Natural killer cell treated with Interleukin-12 subunit alpha and Interleukin-12 subunit beta and Interleukin-15 and Interleukin-18, amount 100 ng/mL, for 72 hours (primary cell): Measurements from ENCODE around the gene TMEM234. TPM values are rescaled to one million over a fixed set of nuclear protein-coding genes. Genes with fewer than 3 reads are reported as not detected.
A peak's percentile ranks its signal among the peaks of the same experiment; 100 is the strongest.

Experiments used
- ATAC-seq, 2 donors: fragments of 150-1000 bp; cut with Tn5 transposase in 1 of 2; sonication (Bioruptor Pico), chemical (Tn5 transposase) in 1 of 2; 2 replicates each; pipeline ENCODE4 v1.10.0; 2021
- DNase-seq: peaks from one replicate; pipeline ENCODE4 v3.0.0; 2022; ENCODE audit warnings: low spot score
- H3K27ac Mint-ChIP-seq, 2 donors: 1 replicate in 1 of 2; 2 replicates in 1 of 2; pipeline ENCODE4 v1.8.0; 2022; ENCODE audit warnings: mixed read lengths in 2 of 2, mild to moderate bottlenecking in 1 of 2, moderate library complexity in 1 of 2
- H3K27me3 Mint-ChIP-seq, 2 donors: 1 replicate in 1 of 2; 2 replicates in 1 of 2; pipeline ENCODE4 v1.8.0; 2022; ENCODE audit warnings: mixed read lengths in 2 of 2
- H3K36me3 Mint-ChIP-seq: one replicate; pipeline ENCODE4 v1.8.0; 2022; ENCODE audit warnings: mixed read lengths
- H3K4me1 Mint-ChIP-seq, 2 donors: 1 replicate in 1 of 2; 2 replicates in 1 of 2; pipeline ENCODE4 v1.8.0; 2022; ENCODE audit warnings: low read depth in 2 of 2, mixed read lengths in 2 of 2, mild to moderate bottlenecking in 1 of 2
- H3K4me3 Mint-ChIP-seq: one replicate; pipeline ENCODE4 v1.8.0; 2022; ENCODE audit warnings: mixed read lengths
- H3K9me3 Mint-ChIP-seq: 2 replicates; pipeline ENCODE4 v1.8.0; 2022; ENCODE audit warnings: mixed read lengths
- total RNA-seq, 2 donors: library from RNA; stranded (reverse); gene quantifications; one replicate each; pipeline ENCODE4 v1.2.3, GENCODE V29; 2022

TMEM234 gene
- total RNA-seq, 2 donors from 2014 or later, result 15.6 to 15.8 TPM

GRCh38 chr1:32186077-32186476 is 36.1 kb downstream of the TMEM234 start:
- ATAC-seq, result no peak
- no peaks in the 10 kb centered on the region for H3K27me3 Mint-ChIP-seq
- DNase-seq, result no peak
- peak overlapping the region; percentile 50 for H3K4me3 Mint-ChIP-seq
- peaks cover 38 to 41% of the 10 kb centered on the region in 2 donors for H3K4me1 Mint-ChIP-seq
- H3K36me3 Mint-ChIP-seq, result peaks cover 44% of the 10 kb centered on the region
- peak overlapping the region; percentile 55 to 65 for H3K27ac Mint-ChIP-seq
- no peaks in the 10 kb centered on the region for H3K9me3 Mint-ChIP-seq

GRCh38 chr1:32184650-32185049 is 37.5 kb downstream of the TMEM234 start:
- peak overlapping the region; percentile 70 for H3K4me3 Mint-ChIP-seq
- no peak overlapping the region for H3K27ac Mint-ChIP-seq

GRCh38 chr1:32182060-32182459 is 40.1 kb downstream of the TMEM234 start:
- H3K36me3 Mint-ChIP-seq, result peaks cover 42% of the 10 kb centered on the region
- no peaks in the 10 kb centered on the region for H3K9me3 Mint-ChIP-seq
- ATAC-seq (no peak), DNase-seq (no peak)
- H3K4me3 Mint-ChIP-seq, result peak overlapping the region; percentile 65
- peak overlapping the region in 1 of 2 donors; percentile 99 for H3K27ac Mint-ChIP-seq
- no peaks in the 10 kb centered on the region for H3K27me3 Mint-ChIP-seq
- peaks cover 52 to 55% of the 10 kb centered on the region in 2 donors for H3K4me1 Mint-ChIP-seq

More at GRCh38 chr1:32184650-32185049, 37.5 kb downstream of the TMEM234 start:
- DNase-seq, result no peak
- ATAC-seq, result no peak
- Mint-ChIP-seq H3K4me1 (peaks cover 49 to 52% of the 10 kb centered on the region in 2 donors), H3K27me3 (no peaks in the 10 kb centered on the region), H3K36me3 (peaks cover 51% of the 10 kb centered on the region), H3K9me3 (no peaks in the 10 kb centered on the region)

- H3K4me1 Mint-ChIP-seq, result peaks cover 50 to 54% of the 10 kb centered on the region in 2 donors
- no peaks in the 10 kb centered on the region for H3K27me3 Mint-ChIP-seq
- ATAC-seq (no peak), DNase-seq (no peak)
- peak overlapping the region; percentile 88 for H3K4me3 Mint-ChIP-seq
- no peaks in the 10 kb centered on the region for H3K9me3 Mint-ChIP-seq
- H3K36me3 Mint-ChIP-seq, result peaks cover 40% of the 10 kb centered on the region
- peak overlapping the region; percentile 98 to 99 for H3K27ac Mint-ChIP-seq
Measured at GRCh38 chr1:32181563-32181962, 40.6 kb downstream of the TMEM234 start.

- peak overlapping the region; percentile 88 for H3K4me3 Mint-ChIP-seq
- H3K27ac Mint-ChIP-seq, result peak overlapping the region; percentile 98 to 99
- no peaks in the 10 kb centered on the region for H3K9me3 Mint-ChIP-seq
- H3K27me3 Mint-ChIP-seq, result no peaks in the 10 kb centered on the region
- H3K36me3 Mint-ChIP-seq, result peaks cover 35% of the 10 kb centered on the region
- peaks cover 45 to 49% of the 10 kb centered on the region in 2 donors for H3K4me1 Mint-ChIP-seq
- DNase-seq (no peak), ATAC-seq (no peak)
Measured at GRCh38 chr1:32181065-32181464, 41.1 kb downstream of the TMEM234 start.

- peaks cover 31% of the 10 kb centered on the region for H3K36me3 Mint-ChIP-seq
- no peak for DNase-seq
Measured at GRCh38 chr1:32180186-32181060, 41.7 kb downstream of the TMEM234 start.

GRCh38 chr1:32179443-32180185 is 42.5 kb downstream of the TMEM234 start, which contains the start of gene TXLNA:
TXLNA (plus strand) TSS chr1:32179675; CDS start chr1:32180346, 671 bp downstream.
- peaks cover 37 to 42% of the 10 kb centered on the region in 2 donors for H3K4me1 Mint-ChIP-seq
- H3K27me3 Mint-ChIP-seq, result no peaks in the 10 kb centered on the region
- DNase-seq (peak; percentile 97), ATAC-seq (peak; percentile 93 to 95)
- H3K27ac Mint-ChIP-seq, result peak within 1 kb of the TSS; percentile 98 to 99
- peak within 1 kb of the TSS; percentile 88 for H3K4me3 Mint-ChIP-seq
- no peaks in the 10 kb centered on the region for H3K9me3 Mint-ChIP-seq
- peaks cover 25% of the 10 kb centered on the region for H3K36me3 Mint-ChIP-seq

More at GRCh38 chr1:32180186-32181060, 41.7 kb downstream of the TMEM234 start:
- peak overlapping the region; percentile 98 to 99 for H3K27ac Mint-ChIP-seq
- H3K27me3 Mint-ChIP-seq, result no peaks in the 10 kb centered on the region
- H3K9me3 Mint-ChIP-seq, result no peaks in the 10 kb centered on the region
- peak; percentile 3 to 43 for ATAC-seq
- H3K4me3 Mint-ChIP-seq, result peak overlapping the region; percentile 88
- H3K4me1 Mint-ChIP-seq, result peaks cover 41 to 46% of the 10 kb centered on the region in 2 donors

- ATAC-seq, result no peak
- no peaks in the 10 kb centered on the region for H3K27me3 Mint-ChIP-seq
- no peak for DNase-seq
- peaks cover 20% of the 10 kb centered on the region for H3K36me3 Mint-ChIP-seq
- H3K4me1 Mint-ChIP-seq, result peaks cover 32 to 37% of the 10 kb centered on the region in 2 donors
- peak overlapping the region; percentile 88 for H3K4me3 Mint-ChIP-seq
- no peaks in the 10 kb centered on the region for H3K9me3 Mint-ChIP-seq
- H3K27ac Mint-ChIP-seq, result peak overlapping the region; percentile 98 to 99
Measured at GRCh38 chr1:32179193-32179442, 43.0 kb downstream of the TMEM234 start.

- H3K27ac Mint-ChIP-seq, result peak overlapping the region; percentile 98 to 99
- ATAC-seq, result no peak
- H3K9me3 Mint-ChIP-seq, result no peaks in the 10 kb centered on the region
- H3K4me3 Mint-ChIP-seq, result peak overlapping the region; percentile 88
- H3K4me1 Mint-ChIP-seq, result peaks cover 28 to 33% of the 10 kb centered on the region in 2 donors
- H3K36me3 Mint-ChIP-seq, result peaks cover 17% of the 10 kb centered on the region
- H3K27me3 Mint-ChIP-seq, result no peaks in the 10 kb centered on the region
- DNase-seq, result no peak
Measured at GRCh38 chr1:32178380-32179192, 43.6 kb downstream of the TMEM234 start.

- no peaks in the 10 kb centered on the region for H3K27me3 Mint-ChIP-seq
- ATAC-seq, result no peak
- no peak overlapping the region for H3K4me3 Mint-ChIP-seq
- H3K36me3 Mint-ChIP-seq, result peaks cover 15% of the 10 kb centered on the region
- H3K4me1 Mint-ChIP-seq, result peaks cover 0 to 5% of the 10 kb centered on the region in 2 donors
- no peak for DNase-seq
- no peaks in the 10 kb centered on the region for H3K9me3 Mint-ChIP-seq
- H3K27ac Mint-ChIP-seq, result no peak overlapping the region
Measured at GRCh38 chr1:32172621-32173245, 49.4 kb downstream of the TMEM234 start.

- peaks cover 0 to 4% of the 10 kb centered on the region in 2 donors for H3K4me1 Mint-ChIP-seq
- H3K27ac Mint-ChIP-seq, result no peak overlapping the region
- peaks cover 15% of the 10 kb centered on the region for H3K36me3 Mint-ChIP-seq
- H3K9me3 Mint-ChIP-seq, result no peaks in the 10 kb centered on the region
- ATAC-seq, result no peak
- H3K4me3 Mint-ChIP-seq, result no peak overlapping the region
- no peaks in the 10 kb centered on the region for H3K27me3 Mint-ChIP-seq
- no peak for DNase-seq
Measured at GRCh38 chr1:32170991-32171390, 51.2 kb downstream of the TMEM234 start.
